Activated CD4-positive, alpha-beta T cell treated with anti-CD3 and anti-CD28 coated beads for 48 hours (primary cell): ENCODE measurements around the gene TMEM232.

ENCODE experiments used
- DNase-seq: peaks from one replicate; pipeline ENCODE4 v3.0.0-alpha.2; 2020

TMEM232 gene

GRCh38 chr5:110506378-110506777, 220.1 kb downstream of the TMEM232 start:
- no peak for DNase-seq

GRCh38 chr5:110496276-110496675, 230.2 kb downstream of the TMEM232 start:
- DNase-seq: no peak

GRCh38 chr5:110492446-110492845, 234.0 kb downstream of the TMEM232 start:
- no peak for DNase-seq

GRCh38 chr5:110478895-110479294, 247.6 kb downstream of the TMEM232 start:
- no peak for DNase-seq

GRCh38 chr5:110477911-110478310, 248.6 kb downstream of the TMEM232 start:
- DNase-seq: no peak

- no peak for DNase-seq
Observed at GRCh38 chr5:110476164-110476563, 250.3 kb downstream of the TMEM232 start.

- no peak for DNase-seq
Observed at GRCh38 chr5:110475529-110475928, 250.9 kb downstream of the TMEM232 start.

GRCh38 chr5:110469486-110469885, 257.0 kb downstream of the TMEM232 start:
- DNase-seq: no peak

- DNase-seq: no peak
Observed at GRCh38 chr5:110463106-110463505, 263.4 kb downstream of the TMEM232 start.

GRCh38 chr5:110460837-110461236, 265.6 kb downstream of the TMEM232 start:
- no peak for DNase-seq

- no peak for DNase-seq
Observed at GRCh38 chr5:110458313-110458712, 268.2 kb downstream of the TMEM232 start.

GRCh38 chr5:110442856-110443255, 283.6 kb downstream of the TMEM232 start:
- no peak for DNase-seq

- DNase-seq: no peak
Observed at GRCh38 chr5:110441035-110441434, 285.4 kb downstream of the TMEM232 start.

- no peak for DNase-seq
Observed at GRCh38 chr5:110440058-110440457, 286.4 kb downstream of the TMEM232 start.

GRCh38 chr5:110439296-110439695, 287.2 kb downstream of the TMEM232 start:
- DNase-seq: no peak

GRCh38 chr5:110435207-110435606, 291.3 kb downstream of the TMEM232 start:
- no peak for DNase-seq

GRCh38 chr5:110431603-110432002, 294.9 kb downstream of the TMEM232 start:
- DNase-seq: no peak

- peak; percentile 3 for DNase-seq
Observed at GRCh38 chr5:110414360-110414759, 312.1 kb downstream of the TMEM232 start.

- DNase-seq: no peak
Observed at GRCh38 chr5:110413856-110414255, 312.6 kb downstream of the TMEM232 start.

- no peak for DNase-seq
Observed at GRCh38 chr5:110409571-110409970, 316.9 kb downstream of the TMEM232 start.

GRCh38 chr5:110402562-110402961, 323.9 kb downstream of the TMEM232 start:
- no peak for DNase-seq

GRCh38 chr5:110401881-110402280, 324.6 kb downstream of the TMEM232 start:
- no peak for DNase-seq

GRCh38 chr5:110398951-110399350, 327.5 kb downstream of the TMEM232 start:
- DNase-seq: no peak

GRCh38 chr5:110397281-110397680, 329.2 kb downstream of the TMEM232 start:
- DNase-seq: no peak

GRCh38 chr5:110386782-110387181, 339.7 kb downstream of the TMEM232 start:
- DNase-seq: no peak

GRCh38 chr5:110383231-110383630, 343.2 kb downstream of the TMEM232 start:
- no peak for DNase-seq
